A204.1 (cell line): ENCODE results near the gene SPAG8.

Source experiments
- FAIRE-seq: peaks from 2 replicates; lab custom pipeline; 2012; peaks lifted over from hg19 to GRCh38; lab: Jason Lieb, UNC

Gene SPAG8

DNA sequence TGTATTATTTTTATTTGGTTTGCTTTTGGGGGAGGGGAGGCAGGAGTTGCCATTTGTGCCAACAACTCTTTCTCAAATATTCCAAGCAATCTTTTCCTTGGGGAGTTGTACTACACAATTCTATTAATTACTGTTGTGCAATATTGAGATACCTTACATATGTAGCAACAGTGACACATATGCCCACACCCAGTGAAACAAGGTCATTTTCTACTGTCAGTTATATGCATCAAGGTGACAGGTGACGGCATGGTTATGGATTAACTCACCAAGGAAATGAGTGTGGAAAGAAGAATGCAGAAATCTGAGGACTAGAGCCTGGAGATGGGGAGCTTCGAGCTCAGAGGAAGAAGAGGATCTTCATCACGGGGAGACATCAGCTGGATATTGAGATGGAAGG is 40.1 kb downstream of the SPAG8 start:
- no peak for FAIRE-seq

DNA sequence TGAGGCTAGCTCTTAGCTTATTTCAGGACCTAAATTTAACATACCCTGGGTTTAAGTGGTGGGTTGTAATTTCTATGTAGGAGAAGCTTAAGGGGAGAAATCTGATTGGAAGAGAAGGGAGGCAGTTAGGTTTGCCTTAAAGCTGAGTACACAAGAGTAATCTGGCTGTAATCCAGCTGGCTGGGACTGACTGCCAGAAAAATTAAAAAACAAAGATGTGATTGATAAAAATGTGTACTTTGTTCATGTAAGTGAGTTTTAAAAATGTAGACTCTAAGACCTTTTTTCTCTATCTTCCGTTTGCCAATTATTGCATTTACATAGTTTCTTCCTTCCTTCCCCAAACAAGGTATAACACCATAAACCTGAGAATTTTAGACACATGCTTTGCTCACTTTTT is 40.5 kb downstream of the SPAG8 start:
- FAIRE-seq = no peak

DNA sequence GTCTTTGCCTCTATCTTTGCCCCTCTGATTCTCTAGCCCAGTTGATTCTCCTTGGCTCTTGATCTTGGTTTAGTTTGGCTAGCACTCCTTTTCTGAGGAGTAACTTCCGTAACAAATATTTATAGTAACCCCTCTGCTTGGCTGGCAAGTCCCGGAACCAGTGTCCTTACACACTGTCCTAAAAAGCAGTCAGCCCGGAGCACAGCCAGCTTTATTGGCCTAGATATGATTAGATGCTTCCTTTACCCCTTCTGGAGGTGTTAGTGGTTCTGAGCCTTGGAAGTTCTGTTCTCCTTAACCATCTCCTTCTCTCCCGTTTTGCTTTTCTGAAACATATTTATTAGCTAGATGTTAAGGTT is 41.0 kb downstream of the SPAG8 start:
- FAIRE-seq = no peak

DNA sequence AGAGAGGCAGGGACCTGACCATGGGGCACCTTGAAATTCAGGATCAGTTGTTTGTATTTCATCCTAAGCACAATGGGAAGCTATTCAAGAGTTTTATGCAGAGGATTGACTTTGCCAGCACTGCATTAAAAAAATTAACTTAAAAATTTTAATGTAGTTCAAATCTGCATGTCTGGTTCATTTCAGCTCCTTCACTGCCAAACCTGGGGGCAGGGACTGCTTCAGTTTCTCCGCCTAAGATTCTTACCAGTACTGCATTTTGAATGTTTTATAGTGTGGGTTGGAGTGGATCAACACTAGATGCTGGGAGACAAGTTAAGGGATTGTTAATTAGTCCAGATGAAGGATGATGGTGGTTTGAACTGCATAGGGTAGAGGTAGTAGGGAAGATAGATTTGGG is 42.3 kb downstream of the SPAG8 start:
- no peak for FAIRE-seq

DNA sequence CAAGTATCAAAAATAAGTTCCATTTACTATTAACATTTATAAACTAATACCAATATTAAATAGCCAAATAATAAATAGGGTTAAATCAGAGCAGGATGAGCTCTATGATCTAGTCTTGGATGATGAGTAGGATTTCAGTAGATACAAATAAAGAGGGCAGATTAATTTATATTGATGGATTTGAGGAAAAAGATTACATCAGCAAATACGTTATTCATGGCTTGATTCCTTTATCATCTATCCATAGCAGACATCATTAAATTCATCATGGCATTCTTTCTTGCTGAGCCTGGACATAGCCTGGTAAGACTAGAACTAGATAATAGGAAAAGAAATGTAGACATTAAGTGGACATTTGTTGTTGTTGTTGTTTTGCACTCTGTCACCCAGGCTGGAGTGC is 44.6 kb downstream of the SPAG8 start:
- no peak for FAIRE-seq

DNA sequence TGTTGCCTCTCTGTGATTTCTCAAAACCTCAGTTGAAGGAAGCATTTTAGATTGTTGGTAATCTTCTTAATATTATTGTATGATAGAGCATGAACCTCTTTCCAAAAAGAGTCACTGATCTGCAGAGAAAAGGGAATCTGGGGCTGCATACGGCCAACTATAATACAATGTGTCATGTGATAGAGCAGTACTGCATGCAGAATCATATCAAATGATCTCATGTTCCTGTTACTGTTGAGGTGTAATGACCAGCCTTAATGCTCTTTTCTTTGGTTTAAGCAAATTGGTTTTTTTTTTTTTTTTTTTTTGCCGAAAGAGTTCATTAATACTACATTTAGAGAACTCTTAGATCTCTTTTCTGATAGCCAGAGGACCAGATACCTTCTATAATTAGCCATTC is 45.1 kb downstream of the SPAG8 start:
- no peak for FAIRE-seq

DNA sequence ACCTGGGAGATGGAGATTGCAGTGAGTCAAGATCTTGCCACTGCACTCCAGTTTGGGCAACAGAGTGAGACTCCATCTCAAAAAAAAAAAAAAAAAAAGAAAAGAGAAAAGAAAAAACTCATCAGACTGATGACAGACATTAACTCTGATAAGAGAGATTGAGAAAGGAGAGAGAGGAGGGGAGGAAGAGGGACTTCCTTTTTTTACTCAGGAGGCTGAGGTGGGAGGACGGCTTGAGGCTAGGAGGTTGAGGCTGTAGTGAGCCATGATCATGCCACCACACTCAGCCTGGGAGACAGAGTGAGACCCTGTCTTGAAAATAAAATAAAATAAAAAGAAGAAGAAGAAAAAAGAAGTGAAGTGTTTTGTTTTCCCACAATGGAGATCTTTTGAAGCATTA is 48.3 kb downstream of the SPAG8 start:
- no peak for FAIRE-seq

DNA sequence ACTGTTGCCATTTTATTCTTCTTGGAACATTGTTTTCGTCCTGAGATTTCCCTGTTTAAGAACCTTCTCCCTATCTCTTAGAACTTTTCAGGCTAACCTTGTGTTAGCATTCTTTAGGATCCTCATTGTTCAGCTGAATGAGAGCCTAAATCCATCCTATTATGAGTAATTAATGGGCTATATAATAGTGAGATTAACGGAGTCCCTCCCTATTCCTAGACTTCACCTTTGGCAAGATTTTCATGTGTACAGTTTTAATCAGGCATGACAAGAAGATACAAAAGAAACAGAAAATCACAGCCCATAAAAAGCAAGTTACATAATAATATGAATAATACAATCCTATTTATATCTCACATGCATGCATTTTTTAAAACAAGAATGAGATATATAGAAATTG is 48.9 kb downstream of the SPAG8 start:
- no peak for FAIRE-seq

DNA sequence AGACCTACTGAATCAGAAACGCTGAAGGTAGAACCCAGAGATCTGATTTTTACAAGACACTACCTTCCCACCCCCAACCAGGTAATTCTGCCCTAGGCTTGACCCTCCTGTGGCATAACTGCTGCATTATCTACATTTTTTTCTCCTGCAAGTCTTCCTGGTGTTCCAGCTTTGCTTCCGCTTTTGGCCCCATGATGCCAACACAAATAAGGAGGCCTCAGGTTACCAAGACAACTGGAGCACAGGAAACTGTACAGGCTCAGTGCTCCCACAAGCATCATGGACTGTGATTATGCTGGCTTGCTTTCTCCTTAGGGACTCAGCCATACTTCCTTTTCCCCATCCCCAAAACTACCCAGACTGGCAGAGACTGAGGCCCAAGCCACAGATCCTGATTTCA is 51.4 kb downstream of the SPAG8 start:
- no peak for FAIRE-seq

DNA sequence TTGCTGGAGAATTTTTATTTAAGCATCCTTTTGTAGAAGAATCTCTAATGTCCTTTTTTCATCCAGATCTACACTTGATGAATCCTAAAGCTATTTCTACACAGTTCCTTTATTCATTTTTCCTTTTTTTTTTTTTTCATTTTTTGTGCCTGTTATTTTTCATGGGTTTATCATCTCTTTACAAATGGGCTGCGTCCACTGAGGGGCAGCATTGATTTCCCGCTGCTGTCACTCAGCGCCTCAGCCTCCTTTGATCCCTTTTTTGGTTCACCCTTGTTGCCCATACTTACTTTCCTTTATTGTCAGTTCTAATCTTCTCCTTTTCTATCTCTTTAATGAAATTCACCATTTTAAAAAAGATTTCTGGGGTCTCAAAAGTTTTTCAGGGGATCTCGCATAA is 52.3 kb downstream of the SPAG8 start:
- no peak for FAIRE-seq
